Liver (tissue), 9 donors: ENCODE measurements around the gene TACR2. TPM values are rescaled to one million over a fixed set of nuclear protein-coding genes. Genes with fewer than 3 reads are reported as not detected.
"Not testable (repeated sequence)": the region's sequence is repeated elsewhere in the genome, so short reads cannot be mapped to it uniquely, and the experiment has no call there.

Source experiments
- DNase-seq: peaks from one replicate; pipeline ENCODE4 v3.0.0-alpha.2; 2017; ENCODE audit warnings: low spot score
- H3K27ac ChIP-seq, 2 donors: one replicate each; pipeline ENCODE4 v1.7.0; 2013; ENCODE audit warnings: inconsistent platforms in 2 of 2, low read length in 2 of 2, control low read depth in 1 of 2, low read depth in 1 of 2, mild to moderate bottlenecking in 1 of 2
- H3K27me3 ChIP-seq, 4 donors: one replicate each; pipeline versions ENCODE4 v1.6.1 to v1.7.0; 2013; ENCODE audit warnings: low read length in 3 of 4, inconsistent platforms in 1 of 4, mild to moderate bottlenecking in 1 of 4, moderate library complexity in 1 of 4; ENCODE audit not compliant: control insufficient read depth in 4 of 4, insufficient read depth in 4 of 4
- H3K36me3 ChIP-seq, 4 donors: one replicate each; pipeline versions ENCODE4 v1.6.1 to v1.7.0; 2013; ENCODE audit warnings: low read length in 3 of 4, mild to moderate bottlenecking in 3 of 4, low read depth in 1 of 4, moderate library complexity in 1 of 4; ENCODE audit not compliant: control insufficient read depth in 4 of 4, insufficient read depth in 3 of 4
- H3K4me1 ChIP-seq, 4 donors: one replicate each; pipeline versions ENCODE4 v1.6.1 to v1.7.0; 2013; ENCODE audit warnings: low read length in 3 of 4, mild to moderate bottlenecking in 3 of 4, moderate library complexity in 1 of 4; ENCODE audit not compliant: control insufficient read depth in 4 of 4, insufficient read depth in 4 of 4
- H3K4me3 ChIP-seq, 3 donors: one replicate each; pipeline versions ENCODE4 v1.6.1 to v1.7.0; 2013; ENCODE audit warnings: low read length in 3 of 3, control low read depth in 1 of 3, low read depth in 1 of 3, mild to moderate bottlenecking in 1 of 3
- H3K9ac ChIP-seq, 2 donors: one replicate each; pipeline ENCODE4 v1.7.0; 2013; ENCODE audit warnings: low read length in 2 of 2, mild to moderate bottlenecking in 2 of 2, moderate library complexity in 2 of 2, control low read depth in 1 of 2, low read depth in 1 of 2
- H3K9me3 ChIP-seq, 4 donors: one replicate each; pipeline versions ENCODE4 v1.6.1 to v1.7.0; 2013; ENCODE audit warnings: low read length in 3 of 4; ENCODE audit not compliant: control insufficient read depth in 4 of 4
- ATF3 ChIP-seq: IDR thresholded peaks from 2 replicates; pipeline ENCODE4 v1.6.1; 2016; ENCODE audit warnings: antibody characterized with exemption
- FOXA1 ChIP-seq: IDR thresholded peaks from 2 replicates; pipeline ENCODE4 v1.6.1; 2016; ENCODE audit warnings: antibody characterized with exemption
- FOXA2 ChIP-seq: IDR thresholded peaks from 2 replicates; pipeline ENCODE4 v1.6.1; 2016; ENCODE audit warnings: antibody characterized with exemption
- HNF4G ChIP-seq: IDR thresholded peaks from 2 replicates; pipeline ENCODE4 v1.6.1; 2016; ENCODE audit warnings: antibody characterized with exemption
- MAX ChIP-seq: IDR thresholded peaks from 2 replicates; pipeline ENCODE4 v1.6.1; 2016; ENCODE audit warnings: antibody characterized with exemption
- RAD21 ChIP-seq, 2 donors: IDR thresholded peaks; 2 replicates each; pipeline ENCODE4 v1.6.1; 2016; ENCODE audit warnings: antibody characterized with exemption in 2 of 2, mild to moderate bottlenecking in 2 of 2
- REST ChIP-seq: IDR thresholded peaks from 2 replicates; pipeline ENCODE4 v1.6.1; 2016; ENCODE audit warnings: antibody characterized with exemption, mild to moderate bottlenecking
- RXRA ChIP-seq, 2 donors: IDR thresholded peaks; 2 replicates each; pipeline ENCODE4 v1.6.1; 2017 to 2018; ENCODE audit warnings: antibody characterized with exemption in 2 of 2, mild to moderate bottlenecking in 1 of 2
- SP1 ChIP-seq: IDR thresholded peaks from 2 replicates; pipeline ENCODE4 v1.6.1; 2018; ENCODE audit warnings: antibody characterized with exemption, mild to moderate bottlenecking
- WGBS: extraction: QIAGEN DNeasy Blood & Tissue Kit; methylation state at CpG from one replicate; pipeline ENCODE4 v1.1.7; 2013; 5-methylcytosine and 5-hydroxymethylcytosine counted together
- polyA plus RNA-seq, 2 donors: library from polyadenylated mRNA; stranded (reverse) in 1 of 2; unstranded in 1 of 2; fragments of 200-250 nt in 1 of 2; fragments of >200 nt in 1 of 2; fragmentation: Nextera tagmentation in 1 of 2; extraction: Ambion mirVana in 1 of 2; gene quantifications; one replicate each; pipeline versions ENCODE4 v1.2.1 to v1.2.3, GENCODE V29; 2013 to 2015
- total RNA-seq, 2 donors: library from RNA; depleted of rRNA; stranded (reverse); fragments of >200 nt; gene quantifications; one replicate each; pipeline ENCODE4 v1.2.3, GENCODE V29; 2014
- donor health status: healthy.
- donor health status: healthy.
- donor health status: healthy.
- donor health status: healthy.
- donor health status: healthy.

Gene TACR2
- total and polyA plus RNA-seq, 4 donors, result 0.08 to 0.18 (median 0.12) TPM; not detected in 1

GRCh38 chr10:69451784-69452251 lies 35.1 kb upstream of the TACR2 start:
- Histone ChIP-seq H3K4me1 (peaks cover 0 to 11% (median 7%) of the 10 kb centered on the region in 4 donors), H3K9ac (no peak overlapping the region)
- WGBS, result 11% methylated on average over 38 of the region's 38 CpGs

GRCh38 chr10:69451209-69451783 lies 34.6 kb upstream of the TACR2 start, which contains the start of gene TSPAN15:
Gene TSPAN15, plus strand, starts transcription at chr10:69451465. Its CDS starts 130 bp downstream, at chr10:69451595.
- peak within 1 kb of the TSS; percentile 25 to 27 for H3K27ac ChIP-seq
- no peaks in the 10 kb centered on the region for H3K9me3 ChIP-seq
- H3K27me3 ChIP-seq, result no peaks in the 10 kb centered on the region
- TF ChIP-seq MAX (no peak), HNF4G (no peak), RXRA (IDR thresholded peaks at IDR 0.05) (no peak), SP1 (peak; percentile 54)
- H3K4me3 ChIP-seq, result peak within 1 kb of the TSS; percentile 9 to 51 (median 48)
- no peaks in the 10 kb centered on the region for H3K36me3 ChIP-seq
- DNase-seq, result peak; percentile 78
- WGBS, result 2% methylated on average over 45 of the region's 45 CpGs
- H3K9ac ChIP-seq, result no peak within 1 kb of the TSS
- peaks cover 0 to 11% (median 7%) of the 10 kb centered on the region in 4 donors for H3K4me1 ChIP-seq

More at GRCh38 chr10:69451784-69452251, 35.1 kb upstream of the TACR2 start:
- H3K4me3 ChIP-seq, result peak overlapping the region; percentile 9 to 51 (median 48)
- no peaks in the 10 kb centered on the region for H3K27me3 ChIP-seq
- no peak for TF ChIP-seq REST
- TF ChIP-seq FOXA1, result no peak
- no peak for TF ChIP-seq FOXA2
- TF ChIP-seq ATF3, result no peak
- no peak for TF ChIP-seq RAD21 (IDR thresholded peaks at IDR 0.05)
- TF ChIP-seq RXRA (IDR thresholded peaks at IDR 0.05), result no peak
- peak overlapping the region in 1 of 2 donors; percentile 27 for H3K27ac ChIP-seq
- no peaks in the 10 kb centered on the region for H3K36me3 ChIP-seq
- DNase-seq, result no peak
- H3K9me3 ChIP-seq, result no peaks in the 10 kb centered on the region

GRCh38 chr10:69450395-69450794 lies 33.7 kb upstream of the TACR2 start:
- H3K4me3 ChIP-seq, DNase-seq, H3K9me3 ChIP-seq, H3K9ac ChIP-seq, H3K27me3 ChIP-seq, H3K36me3 ChIP-seq, H3K27ac ChIP-seq: not testable (repeated sequence)
- whole genome bisulfite sequencing, result 86% methylated on average over 16 of the region's 16 CpGs
- peaks cover 0 to 11% (median 7%) of the 10 kb centered on the region in 4 donors for H3K4me1 ChIP-seq
